GM10248 (cell line): ENCODE measurements around the gene RETREG2.
"Not testable (repeated sequence)": the region's sequence is repeated elsewhere in the genome, so short reads cannot be mapped to it uniquely, and the experiment has no call there.

Experiments
- CTCF ChIA-PET: fragments of 300-600 bp; sonication (Branson Sonifier 250); formaldehyde crosslinking; extraction: SDS; loops from one replicate; lab custom pipeline; 2021; ENCODE audit warnings: antibody characterized with exemption; lab: Yijun Ruan, JAX
- POLR2A ChIA-PET: fragments of 350-650 bp; sonication (Branson Sonifier 250); formaldehyde crosslinking; extraction: SDS; loops from one replicate; lab custom pipeline; 2020; ENCODE audit warnings: antibody characterized with exemption; lab: Yijun Ruan, JAX
- DNase-seq: peaks from one replicate; pipeline ENCODE4 v3.0.0; 2012; ENCODE audit errors: extremely low spot score
- TF ChIP-seq, protein P1 (sequence below): IDR thresholded peaks from 2 replicates; pipeline ENCODE4 v1.5.1; 2012; ENCODE audit warnings: mild to moderate bottlenecking, low read depth; ENCODE audit errors: extremely low read depth, missing control alignments, control extremely low read depth

Gene RETREG2

DNA sequence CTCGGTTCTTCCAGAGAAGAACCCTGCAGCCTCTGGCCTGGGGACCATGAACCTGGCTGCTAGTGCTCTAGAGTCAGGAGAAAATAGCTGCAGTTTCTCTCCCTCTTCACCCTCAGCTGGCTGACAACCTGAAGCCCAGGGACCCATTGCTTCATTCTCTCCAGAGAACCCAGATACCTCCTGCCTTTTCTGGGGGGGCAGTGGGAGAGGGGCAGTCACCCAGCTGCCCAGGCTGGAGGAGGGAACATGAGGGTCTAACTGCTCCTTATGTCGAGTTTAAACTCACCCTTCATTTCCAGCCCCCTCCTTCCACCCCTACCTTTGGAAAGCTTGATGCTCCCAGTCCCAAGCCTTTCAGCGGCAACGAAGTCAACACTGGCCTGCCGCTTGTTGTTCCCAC lies 20.9 kb downstream of the RETREG2 start:
- TF ChIP-seq, protein P1, sequence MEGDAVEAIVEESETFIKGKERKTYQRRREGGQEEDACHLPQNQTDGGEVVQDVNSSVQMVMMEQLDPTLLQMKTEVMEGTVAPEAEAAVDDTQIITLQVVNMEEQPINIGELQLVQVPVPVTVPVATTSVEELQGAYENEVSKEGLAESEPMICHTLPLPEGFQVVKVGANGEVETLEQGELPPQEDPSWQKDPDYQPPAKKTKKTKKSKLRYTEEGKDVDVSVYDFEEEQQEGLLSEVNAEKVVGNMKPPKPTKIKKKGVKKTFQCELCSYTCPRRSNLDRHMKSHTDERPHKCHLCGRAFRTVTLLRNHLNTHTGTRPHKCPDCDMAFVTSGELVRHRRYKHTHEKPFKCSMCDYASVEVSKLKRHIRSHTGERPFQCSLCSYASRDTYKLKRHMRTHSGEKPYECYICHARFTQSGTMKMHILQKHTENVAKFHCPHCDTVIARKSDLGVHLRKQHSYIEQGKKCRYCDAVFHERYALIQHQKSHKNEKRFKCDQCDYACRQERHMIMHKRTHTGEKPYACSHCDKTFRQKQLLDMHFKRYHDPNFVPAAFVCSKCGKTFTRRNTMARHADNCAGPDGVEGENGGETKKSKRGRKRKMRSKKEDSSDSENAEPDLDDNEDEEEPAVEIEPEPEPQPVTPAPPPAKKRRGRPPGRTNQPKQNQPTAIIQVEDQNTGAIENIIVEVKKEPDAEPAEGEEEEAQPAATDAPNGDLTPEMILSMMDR, result no peak
- no peak for DNase-seq
- ChIA-PET CTCF (interaction anchor here (0.6 to 2.0 kb wide), 9 partner anchors 10 to 169 kb away, joined by 3 to 6 read pairs (median 4); partner anchors contain the start of genes RESP18 and SLC23A3), POLR2A (no interaction called here)

DNA sequence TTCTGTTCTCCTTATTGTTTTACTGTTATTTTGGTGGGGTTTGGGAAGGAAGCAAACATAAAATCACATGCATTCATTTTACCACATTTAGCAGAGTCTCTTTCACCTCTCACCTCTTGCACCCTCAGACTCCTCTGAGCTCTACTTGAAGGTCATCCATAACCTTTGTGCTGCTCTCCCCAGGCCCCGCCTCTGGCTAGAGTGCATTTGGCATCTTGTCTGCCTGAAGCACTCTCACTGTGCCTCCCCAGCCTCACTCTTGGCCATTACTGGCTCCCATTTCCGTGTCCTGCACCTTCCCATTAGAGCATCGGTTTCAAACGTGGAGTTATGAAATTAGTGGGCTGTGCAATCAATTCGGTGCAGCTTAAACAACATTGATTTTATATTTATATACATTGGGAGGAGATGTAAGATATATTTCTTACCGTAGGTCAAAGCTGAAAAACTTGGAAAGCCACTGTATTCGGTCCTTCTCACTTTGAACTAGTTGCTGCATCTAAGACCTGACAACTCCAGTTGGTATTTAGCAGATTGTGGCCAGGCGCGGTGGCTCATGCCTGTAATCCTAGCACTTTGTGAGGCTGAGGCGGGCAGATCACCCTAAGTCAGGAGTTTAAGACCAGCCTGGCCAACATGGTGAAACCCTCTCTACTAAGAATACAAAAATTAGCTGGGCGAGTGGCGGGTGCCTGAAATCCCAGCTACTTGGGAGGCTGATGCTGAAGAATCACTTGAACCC lies 21.6 kb downstream of the RETREG2 start:
- no peak for DNase-seq
- CTCF ChIA-PET, result interaction anchor here (0.6 to 2.0 kb wide), 10 partner anchors 10 to 170 kb away, joined by 3 to 6 read pairs (median 4); partner anchors contain the start of genes RESP18 and SLC23A3
- POLR2A ChIA-PET, result interaction anchor here (0.6 kb wide), 1 partner anchor 11 kb away, joined by 3 read pairs; no protein-coding TSS in a partner anchor
- TF ChIP-seq, protein P1, result no peak

DNA sequence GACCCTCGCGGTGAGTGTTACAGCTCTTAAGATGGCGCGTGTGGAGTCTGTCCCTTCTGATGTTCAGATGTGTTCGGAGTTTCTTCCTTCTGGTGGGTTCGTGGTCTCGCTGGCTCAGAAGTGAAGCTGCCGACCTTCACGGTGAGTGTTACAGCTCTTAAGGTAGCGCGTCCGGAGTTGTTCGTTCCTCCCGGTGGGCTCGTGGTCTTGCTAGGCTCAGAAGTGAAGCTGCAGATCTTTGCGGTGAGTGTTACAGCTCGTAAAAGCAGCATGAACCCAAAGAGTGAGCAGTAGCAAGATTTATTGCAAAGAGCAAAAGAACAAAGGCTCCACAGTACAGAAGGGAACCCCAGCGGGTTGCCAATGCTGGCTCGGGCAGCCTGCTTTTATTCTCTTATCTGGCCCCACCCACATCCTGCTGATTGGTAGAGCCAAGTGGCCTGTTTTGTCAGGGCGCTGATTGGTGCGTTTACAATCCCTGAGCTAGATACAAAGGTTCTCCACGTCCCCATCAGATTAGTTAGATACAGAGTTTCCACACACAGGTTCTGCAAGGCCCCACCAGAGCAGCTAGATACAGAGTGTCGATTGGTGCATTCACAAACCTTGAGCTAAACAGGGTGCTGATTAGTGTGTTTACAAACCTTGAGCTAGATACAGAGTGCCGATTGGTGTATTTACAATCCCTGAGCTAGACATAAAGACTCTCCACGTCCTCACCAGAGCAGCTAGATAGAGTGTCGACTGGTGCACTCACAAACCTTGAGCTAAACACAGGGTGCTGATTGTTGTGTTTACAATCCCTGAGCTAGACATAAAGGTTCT lies 22.6 kb downstream of the RETREG2 start:
- not testable (repeated sequence) for DNase-seq
- ChIA-PET CTCF (interaction anchor here (0.7 to 2.0 kb wide), 5 partner anchors 10 to 94 kb away, joined by 3 to 7 read pairs (median 3); no protein-coding TSS in a partner anchor), POLR2A (interaction anchor here (0.6 kb wide), 1 partner anchor 12 kb away, joined by 3 read pairs; no protein-coding TSS in a partner anchor)

DNA sequence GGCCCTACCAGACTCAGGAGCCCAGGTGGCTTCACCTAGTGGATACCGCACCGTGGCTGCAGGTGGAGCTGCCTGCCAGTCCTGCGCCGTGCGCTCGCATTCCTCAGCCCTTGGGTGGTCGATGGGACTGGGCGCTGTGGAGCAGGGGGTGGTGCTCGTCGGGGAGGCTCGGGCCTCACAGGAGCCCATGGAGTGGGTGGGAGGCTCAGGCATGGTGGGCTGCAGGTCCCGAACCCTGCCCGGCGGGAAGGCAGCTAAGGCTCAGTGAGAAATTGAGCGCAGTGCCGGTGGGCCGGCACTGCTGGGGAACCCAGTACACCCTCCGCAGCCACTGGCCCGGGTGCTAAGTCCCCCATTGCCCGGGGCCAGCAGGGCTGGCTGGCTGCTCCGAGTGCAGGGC lies 23.3 kb downstream of the RETREG2 start:
- POLR2A ChIA-PET, DNase-seq: not testable (repeated sequence)
- CTCF ChIA-PET, result interaction anchor here (0.7 to 1.9 kb wide), 2 partner anchors 10 to 93 kb away, joined by 3 to 7 read pairs; no protein-coding TSS in a partner anchor

DNA sequence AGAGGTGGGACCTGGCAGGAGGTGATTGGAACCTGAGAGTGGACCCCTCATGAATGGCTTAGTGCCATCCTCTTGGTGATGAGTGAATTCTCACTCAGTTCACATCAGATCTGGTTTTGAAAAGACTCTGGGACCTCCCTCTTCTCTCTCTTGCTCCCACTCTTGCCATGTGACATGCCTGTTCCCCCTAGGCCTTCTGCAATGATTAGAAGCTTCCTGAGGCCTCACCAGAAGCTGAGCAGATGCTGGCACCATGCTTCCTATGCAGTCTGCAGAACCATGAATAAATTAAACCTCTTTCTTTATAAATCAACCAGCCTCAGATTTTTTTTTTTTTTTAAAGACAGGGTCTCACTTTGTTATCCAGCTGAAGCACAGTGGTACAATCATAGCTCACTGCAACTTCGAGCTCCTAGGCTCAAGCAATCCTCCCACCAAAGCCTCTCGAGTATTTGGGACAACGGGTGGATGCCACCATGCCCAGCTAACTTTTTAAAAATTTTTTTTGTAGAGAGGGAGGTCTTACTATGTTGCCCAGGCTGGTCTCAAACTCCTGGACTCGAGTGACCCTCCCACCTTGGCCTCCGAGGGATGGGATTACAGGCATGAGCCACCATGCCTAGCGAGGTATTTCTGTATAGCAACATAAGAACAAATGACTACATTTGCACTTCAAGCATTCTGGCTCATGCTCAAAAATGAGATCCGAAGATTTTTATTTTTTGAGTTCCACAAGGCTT lies 26.5 kb downstream of the RETREG2 start:
- CTCF ChIA-PET, result interaction anchor here (1.2 to 2.2 kb wide), 5 partner anchors 15 to 90 kb away, joined by 3 to 8 read pairs (median 3); partner anchors contain the start of genes ANKZF1 and ATG9A

DNA sequence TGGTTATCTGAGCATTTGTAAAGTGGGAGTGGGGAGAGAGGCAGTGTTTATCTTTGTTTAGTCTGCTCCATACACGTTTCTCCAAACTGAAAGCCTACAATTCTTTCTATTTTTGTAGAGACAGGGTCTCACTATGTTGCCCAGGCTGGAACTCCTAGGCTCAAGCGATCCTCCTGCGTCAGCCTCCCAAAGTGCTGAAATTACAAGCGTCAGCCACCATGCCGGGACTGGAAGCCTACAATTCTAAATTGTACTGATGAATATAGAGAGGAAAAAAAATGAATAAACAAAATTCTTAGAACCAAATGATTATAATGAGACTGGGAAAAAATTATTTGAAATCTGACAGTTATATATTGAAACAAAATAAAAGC lies 27.1 kb downstream of the RETREG2 start:
- no peak for DNase-seq
- ChIA-PET CTCF (interaction anchor here (1.4 to 2.4 kb wide), 2 partner anchors 23 to 90 kb away, joined by 6 to 8 read pairs; no protein-coding TSS in a partner anchor), POLR2A (no interaction called here)
- TF ChIP-seq, protein P1, result no peak

More for the DNA sequence above, 26.5 kb downstream of the RETREG2 start:
- DNase-seq, result no peak
- TF ChIP-seq, protein P1, result no peak
- POLR2A ChIA-PET, result no interaction called here

DNA sequence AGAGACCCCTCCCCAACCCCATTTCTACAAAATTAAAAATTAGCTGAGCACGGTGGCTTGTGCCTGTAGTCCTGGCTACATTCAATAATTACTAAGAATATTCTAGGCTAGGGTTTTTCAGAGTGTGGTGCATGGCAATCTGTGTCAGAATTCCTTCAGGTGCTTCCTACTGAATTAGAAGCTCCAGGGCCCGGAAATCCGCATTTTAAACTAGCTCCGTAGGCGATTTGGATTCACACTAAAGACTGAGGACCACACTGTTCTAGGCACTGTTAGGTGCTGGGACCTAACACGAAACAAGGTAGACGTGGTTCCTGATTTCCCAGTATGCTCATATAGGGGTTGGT lies 27.9 kb downstream of the RETREG2 start:
- ChIA-PET CTCF (interaction anchor here (0.7 to 2.4 kb wide), 18 partner anchors 9 to 226 kb away, joined by 3 to 8 read pairs (median 4); partner anchors contain the start of gene NHEJ1), POLR2A (interaction anchor here (1.0 to 3.1 kb wide), 4 partner anchors 23 to 48 kb away, joined by 3 to 16 read pairs (median 8); partner anchors contain the start of genes ANKZF1, ATG9A, CNPPD1 and TUBA4A)
- TF ChIP-seq, protein P1, result no peak
- DNase-seq, result no peak
